GM12892 (cell line): ENCODE data around the gene CTBP2.

Experiments used
- POLR2A ChIP-seq: IDR thresholded peaks from 2 replicates; pipeline ENCODE4 v1.6.1; 2011; ENCODE audit warnings: low read depth, low read length, control low read depth
- POLR2AphosphoS5 ChIP-seq: IDR thresholded peaks from 2 replicates; pipeline ENCODE4 v1.6.1; 2011; ENCODE audit warnings: low read depth, low read length, control low read depth
- TAF1 ChIP-seq: IDR thresholded peaks from 2 replicates; pipeline ENCODE4 v1.6.1; 2011; ENCODE audit warnings: low read depth, mild to moderate bottlenecking, control low read depth, low read length, borderline replicate concordance

GRCh38 chr10:125038637-125039036, 121.7 kb downstream of the CTBP2 start:
- TF ChIP-seq POLR2AphosphoS5 (no peak), POLR2A (no peak), TAF1 (no peak)
